Activated T-cell treated with anti-CD3 and anti-CD28 coated beads for 4 hours (primary cell): ENCODE data around the gene HS6ST1.

Experiments
- DNase-seq: peaks from one replicate; pipeline ENCODE4 v3.0.0-alpha.2; 2020

The HS6ST1 gene

GRCh38 chr2:128228894-128229293 lies 89.8 kb downstream of the HS6ST1 start:
- DNase-seq = no peak

GRCh38 chr2:128227862-128228261 lies 90.8 kb downstream of the HS6ST1 start:
- no peak for DNase-seq

GRCh38 chr2:128219891-128220290 lies 98.8 kb downstream of the HS6ST1 start:
- no peak for DNase-seq

- no peak for DNase-seq
Measured at GRCh38 chr2:128217671-128218070, 101.0 kb downstream of the HS6ST1 start.

- no peak for DNase-seq
Measured at GRCh38 chr2:128215897-128216642, 102.6 kb downstream of the HS6ST1 start.
